ENCODE data around the gene GALNT7.

Gene GALNT7

DNA sequence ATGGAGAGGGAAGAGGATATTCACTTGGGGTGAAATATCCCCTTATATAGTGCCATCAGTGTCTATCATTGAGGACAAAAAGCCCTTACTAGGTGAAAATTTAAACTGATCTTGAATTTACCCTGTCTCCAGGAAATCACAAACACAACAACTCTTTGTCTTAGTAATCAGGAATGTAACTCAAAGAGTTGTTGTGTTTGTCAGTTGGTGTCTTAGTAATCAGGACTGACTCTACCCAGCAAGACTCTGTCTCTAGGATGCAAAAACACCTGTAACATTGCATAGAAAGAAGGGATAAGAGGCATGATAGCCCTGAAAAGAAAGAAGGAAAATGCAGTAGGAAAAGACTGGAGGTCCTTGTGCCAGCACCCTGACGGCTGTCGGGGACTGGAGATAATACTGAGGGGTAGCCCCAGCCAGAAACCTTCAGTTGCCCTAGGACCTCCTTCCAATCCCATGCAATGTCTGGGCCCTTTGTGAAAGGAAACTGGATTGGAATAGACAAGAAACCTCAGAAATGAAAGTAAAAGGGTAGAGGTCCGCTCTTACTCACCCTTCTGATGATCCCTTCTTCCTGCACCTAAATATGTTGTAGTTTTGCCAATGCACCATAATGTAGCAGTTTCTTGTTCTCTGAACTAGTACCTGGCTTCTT, 120.2 kb downstream of the GALNT7 start:
- POLR2A ChIA-PET (ENCODE audit: low non-redundant PET): no interaction called here
- CTCF ChIA-PET: no interaction called here
- TF ChIP-seq, protein P1, sequence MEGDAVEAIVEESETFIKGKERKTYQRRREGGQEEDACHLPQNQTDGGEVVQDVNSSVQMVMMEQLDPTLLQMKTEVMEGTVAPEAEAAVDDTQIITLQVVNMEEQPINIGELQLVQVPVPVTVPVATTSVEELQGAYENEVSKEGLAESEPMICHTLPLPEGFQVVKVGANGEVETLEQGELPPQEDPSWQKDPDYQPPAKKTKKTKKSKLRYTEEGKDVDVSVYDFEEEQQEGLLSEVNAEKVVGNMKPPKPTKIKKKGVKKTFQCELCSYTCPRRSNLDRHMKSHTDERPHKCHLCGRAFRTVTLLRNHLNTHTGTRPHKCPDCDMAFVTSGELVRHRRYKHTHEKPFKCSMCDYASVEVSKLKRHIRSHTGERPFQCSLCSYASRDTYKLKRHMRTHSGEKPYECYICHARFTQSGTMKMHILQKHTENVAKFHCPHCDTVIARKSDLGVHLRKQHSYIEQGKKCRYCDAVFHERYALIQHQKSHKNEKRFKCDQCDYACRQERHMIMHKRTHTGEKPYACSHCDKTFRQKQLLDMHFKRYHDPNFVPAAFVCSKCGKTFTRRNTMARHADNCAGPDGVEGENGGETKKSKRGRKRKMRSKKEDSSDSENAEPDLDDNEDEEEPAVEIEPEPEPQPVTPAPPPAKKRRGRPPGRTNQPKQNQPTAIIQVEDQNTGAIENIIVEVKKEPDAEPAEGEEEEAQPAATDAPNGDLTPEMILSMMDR (conservative IDR thresholded peaks at IDR 0.05; ENCODE audit: low read depth): no peak
- no peak overlapping the region for H3K27ac ChIP-seq
- no peak for DNase-seq (ENCODE audit: low spot score)

DNA sequence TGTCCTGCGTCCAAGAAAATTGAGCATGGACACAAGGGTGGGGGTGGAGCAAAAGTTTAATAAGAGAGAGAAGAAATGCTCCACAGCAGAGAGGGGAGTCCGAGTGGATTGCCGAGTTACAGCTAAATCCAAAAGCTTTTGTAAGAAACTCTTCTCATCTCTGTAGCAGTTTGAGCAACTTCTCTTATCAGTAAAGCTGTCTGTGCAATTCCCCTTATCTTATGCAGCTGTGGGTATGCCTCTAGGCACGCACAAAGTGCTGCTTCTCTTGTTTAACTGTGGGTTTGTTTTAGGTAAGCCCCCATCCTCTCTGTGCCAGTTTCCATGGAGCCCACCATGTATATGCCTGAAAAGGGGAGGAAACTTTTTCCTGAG, 120.7 kb downstream of the GALNT7 start:
- no peak for DNase-seq (ENCODE audit: low spot score)
- TF ChIP-seq, protein P1 (conservative IDR thresholded peaks at IDR 0.05; ENCODE audit: low read depth): no peak
- CTCF ChIA-PET: no interaction called here
- no peak overlapping the region for H3K27ac ChIP-seq
- POLR2A ChIA-PET (ENCODE audit: low non-redundant PET): no interaction called here

DNA sequence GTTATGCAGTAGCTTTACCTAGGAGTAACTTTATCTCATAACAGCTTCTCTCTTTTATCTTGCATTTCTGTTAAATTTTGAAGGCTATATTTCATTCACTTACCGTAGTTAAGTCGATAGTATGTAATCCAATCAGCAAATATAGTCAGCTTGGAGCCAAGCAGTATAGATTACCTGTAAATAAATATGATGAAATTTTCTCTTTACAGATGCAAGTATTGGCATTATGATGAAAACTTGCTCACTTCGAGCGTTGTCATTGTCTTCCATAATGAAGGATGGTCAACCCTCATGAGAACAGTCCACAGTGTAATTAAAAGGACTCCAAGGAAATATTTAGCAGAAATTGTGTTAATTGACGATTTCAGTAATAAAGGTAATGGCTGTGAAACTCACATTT, 123.3 kb downstream of the GALNT7 start:
- ChIA-PET POLR2A (ENCODE audit: low non-redundant PET) (no interaction called here), CTCF (interaction anchor here (0.9 to 1.0 kb wide), 2 partner anchors 12 to 278 kb away, joined by 4 to 5 read pairs; no protein-coding TSS in a partner anchor)
- DNase-seq (ENCODE audit: low spot score): no peak
- no peak overlapping the region for H3K27ac ChIP-seq
- TF ChIP-seq, protein P1 (conservative IDR thresholded peaks at IDR 0.05; ENCODE audit: low read depth): no peak

DNA sequence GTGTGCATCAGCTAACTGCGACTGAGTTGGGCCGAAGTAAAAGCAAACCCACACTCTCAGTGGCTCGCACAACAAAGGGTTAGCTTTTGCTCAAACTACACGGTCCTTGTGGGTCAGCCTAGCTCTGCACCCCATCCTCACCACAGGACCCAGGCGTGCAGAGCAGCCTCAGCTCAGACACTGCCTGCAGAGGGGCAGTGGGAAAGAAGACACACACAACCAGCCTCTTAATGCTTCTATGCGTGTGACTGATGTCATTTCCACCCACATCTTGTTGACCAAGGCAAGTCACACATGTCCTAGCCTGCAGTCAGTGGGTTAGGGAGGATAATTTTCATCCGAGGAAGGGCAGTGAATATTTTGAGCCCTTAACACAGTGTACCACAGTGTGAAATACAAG, 125.1 kb downstream of the GALNT7 start:
- TF ChIP-seq, protein P1 (conservative IDR thresholded peaks at IDR 0.05; ENCODE audit: low read depth): no peak
- CTCF ChIA-PET: interaction anchor here (0.6 to 1.0 kb wide), 3 partner anchors 7 to 509 kb away, joined by 3 read pairs; no protein-coding TSS in a partner anchor

DNA sequence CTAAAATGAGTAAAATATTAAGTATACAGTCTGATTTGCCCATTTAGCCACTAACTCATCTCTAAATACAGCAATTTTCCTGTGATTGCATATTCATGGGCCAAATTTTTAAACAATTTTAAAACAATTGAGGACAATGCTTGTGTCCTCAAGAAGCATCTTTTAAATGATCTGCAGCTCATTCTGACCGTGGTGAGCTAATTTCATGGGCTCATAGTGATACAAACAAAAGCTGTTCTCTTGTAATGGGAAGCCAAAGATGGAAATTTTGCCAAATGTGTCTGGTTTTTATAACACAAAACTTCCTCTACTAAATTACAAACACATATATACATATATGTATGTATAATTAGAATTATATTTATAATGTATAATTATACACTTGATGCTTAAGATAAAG, 125.8 kb downstream of the GALNT7 start:
- TF ChIP-seq, protein P1 (conservative IDR thresholded peaks at IDR 0.05; ENCODE audit: low read depth): no peak
- no peak for DNase-seq (ENCODE audit: low spot score)
- ChIA-PET CTCF (no interaction called here), POLR2A (ENCODE audit: low non-redundant PET) (no interaction called here)
- no peak overlapping the region for H3K27ac ChIP-seq

More for the DNA sequence above, 125.1 kb downstream of the GALNT7 start:
- POLR2A ChIA-PET (ENCODE audit: low non-redundant PET): no interaction called here
- H3K27ac ChIP-seq: no peak overlapping the region
- DNase-seq (ENCODE audit: low spot score): no peak

DNA sequence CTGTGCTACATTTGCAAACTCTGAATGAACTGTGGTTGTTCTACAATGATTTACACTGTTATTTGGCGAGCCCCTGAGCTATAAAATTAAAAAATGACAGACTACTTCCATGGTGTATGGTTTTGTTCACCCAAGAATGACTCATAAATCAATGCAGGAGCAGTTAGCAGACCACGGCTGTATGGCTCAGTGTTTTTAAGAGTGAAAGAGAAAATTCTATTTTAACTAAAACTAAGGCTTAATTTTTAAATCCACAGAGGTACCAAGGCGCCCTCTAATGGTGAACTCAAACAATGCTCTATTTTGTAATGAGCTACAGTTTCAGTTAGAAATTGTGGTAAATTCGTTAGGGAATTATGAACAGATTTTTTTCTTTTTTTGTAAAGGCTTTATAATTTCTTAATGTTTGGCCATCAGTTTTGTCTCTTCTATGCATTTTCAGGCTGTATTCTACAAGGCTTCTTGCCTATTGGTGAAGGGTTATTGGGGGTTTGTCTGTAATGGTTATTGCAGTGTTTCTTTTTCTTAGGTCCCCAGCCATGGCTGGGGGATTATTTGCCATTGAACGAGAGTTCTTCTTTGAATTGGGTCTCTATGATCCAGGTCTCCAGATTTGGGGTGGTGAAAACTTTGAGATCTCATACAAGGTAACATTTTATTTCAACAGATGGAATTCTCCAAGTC, 133.0 kb downstream of the GALNT7 start:
- POLR2A ChIA-PET (ENCODE audit: low non-redundant PET): no interaction called here
- CTCF ChIA-PET: interaction anchor here (0.5 to 1.6 kb wide), 17 partner anchors 8 to 1317 kb away, joined by 3 to 9 read pairs (median 3); partner anchors contain the start of gene SAP30

More for the DNA sequence above, 133.0 kb downstream of the GALNT7 start:
- H3K27ac ChIP-seq: no peak overlapping the region
- TF ChIP-seq, protein P1 (conservative IDR thresholded peaks at IDR 0.05; ENCODE audit: low read depth): peak; percentile 74
- DNase-seq (ENCODE audit: low spot score): no peak

Measured in RWPE1 (cell line).